Activated effector memory CD4-positive, alpha-beta T cell treated with anti-CD3 and anti-CD28 coated beads, Interleukin-2, amount 50 U/mL, for 16 hours (primary cell): Measurements from ENCODE around the gene TRAPPC8.
"Not testable (repeated sequence)": the region's sequence is repeated elsewhere in the genome, so short reads cannot be mapped to it uniquely, and the experiment has no call there.

Source experiments
- DNase-seq: peaks from one replicate; pipeline ENCODE4 v3.0.0-alpha.2; 2020

The TRAPPC8 gene

GRCh38 chr18:31840499-31840898 lies 102.4 kb downstream of the TRAPPC8 start:
- no peak for DNase-seq

- DNase-seq: no peak
Observed at GRCh38 chr18:31837879-31838278, 105.0 kb downstream of the TRAPPC8 start.

GRCh38 chr18:31835528-31836133 lies 107.3 kb downstream of the TRAPPC8 start:
- no peak for DNase-seq

- DNase-seq: no peak
Observed at GRCh38 chr18:31831903-31832302, 111.0 kb downstream of the TRAPPC8 start.

GRCh38 chr18:31830686-31831085 lies 112.2 kb downstream of the TRAPPC8 start:
- no peak for DNase-seq

- DNase-seq: no peak
Observed at GRCh38 chr18:31828613-31829012, 114.3 kb downstream of the TRAPPC8 start.

GRCh38 chr18:31826673-31827325 lies 116.1 kb downstream of the TRAPPC8 start:
- DNase-seq: not testable (repeated sequence)

- no peak for DNase-seq
Observed at GRCh38 chr18:31825772-31826171, 117.2 kb downstream of the TRAPPC8 start.

- DNase-seq: no peak
Observed at GRCh38 chr18:31821545-31822171, 121.3 kb downstream of the TRAPPC8 start.

GRCh38 chr18:31819925-31820229 lies 123.1 kb downstream of the TRAPPC8 start:
- no peak for DNase-seq

GRCh38 chr18:31819106-31819924 lies 123.6 kb downstream of the TRAPPC8 start:
- no peak for DNase-seq

- DNase-seq: no peak
Observed at GRCh38 chr18:31814132-31814531, 128.8 kb downstream of the TRAPPC8 start.

GRCh38 chr18:31810336-31811130 lies 132.4 kb downstream of the TRAPPC8 start:
- not testable (repeated sequence) for DNase-seq

GRCh38 chr18:31809049-31809448 lies 133.9 kb downstream of the TRAPPC8 start:
- not testable (repeated sequence) for DNase-seq

- DNase-seq: no peak
Observed at GRCh38 chr18:31801078-31801477, 141.8 kb downstream of the TRAPPC8 start.

- DNase-seq: not testable (repeated sequence)
Observed at GRCh38 chr18:31799257-31799656, 143.7 kb downstream of the TRAPPC8 start.

GRCh38 chr18:31798399-31798798 lies 144.5 kb downstream of the TRAPPC8 start:
- no peak for DNase-seq

- no peak for DNase-seq
Observed at GRCh38 chr18:31795747-31796146, 147.2 kb downstream of the TRAPPC8 start.

GRCh38 chr18:31793531-31793930 lies 149.4 kb downstream of the TRAPPC8 start:
- DNase-seq: no peak

GRCh38 chr18:31792580-31792911 lies 150.4 kb downstream of the TRAPPC8 start:
- DNase-seq: no peak

- no peak for DNase-seq
Observed at GRCh38 chr18:31791817-31792579, 150.9 kb downstream of the TRAPPC8 start.

- no peak for DNase-seq
Observed at GRCh38 chr18:31789409-31789808, 153.5 kb downstream of the TRAPPC8 start.
